ENCODE results near the gene GSTK1.
"Not testable (repeated sequence)": the region's sequence is repeated elsewhere in the genome, so short reads cannot be mapped to it uniquely, and the experiment has no call there.

The GSTK1 gene

DNA sequence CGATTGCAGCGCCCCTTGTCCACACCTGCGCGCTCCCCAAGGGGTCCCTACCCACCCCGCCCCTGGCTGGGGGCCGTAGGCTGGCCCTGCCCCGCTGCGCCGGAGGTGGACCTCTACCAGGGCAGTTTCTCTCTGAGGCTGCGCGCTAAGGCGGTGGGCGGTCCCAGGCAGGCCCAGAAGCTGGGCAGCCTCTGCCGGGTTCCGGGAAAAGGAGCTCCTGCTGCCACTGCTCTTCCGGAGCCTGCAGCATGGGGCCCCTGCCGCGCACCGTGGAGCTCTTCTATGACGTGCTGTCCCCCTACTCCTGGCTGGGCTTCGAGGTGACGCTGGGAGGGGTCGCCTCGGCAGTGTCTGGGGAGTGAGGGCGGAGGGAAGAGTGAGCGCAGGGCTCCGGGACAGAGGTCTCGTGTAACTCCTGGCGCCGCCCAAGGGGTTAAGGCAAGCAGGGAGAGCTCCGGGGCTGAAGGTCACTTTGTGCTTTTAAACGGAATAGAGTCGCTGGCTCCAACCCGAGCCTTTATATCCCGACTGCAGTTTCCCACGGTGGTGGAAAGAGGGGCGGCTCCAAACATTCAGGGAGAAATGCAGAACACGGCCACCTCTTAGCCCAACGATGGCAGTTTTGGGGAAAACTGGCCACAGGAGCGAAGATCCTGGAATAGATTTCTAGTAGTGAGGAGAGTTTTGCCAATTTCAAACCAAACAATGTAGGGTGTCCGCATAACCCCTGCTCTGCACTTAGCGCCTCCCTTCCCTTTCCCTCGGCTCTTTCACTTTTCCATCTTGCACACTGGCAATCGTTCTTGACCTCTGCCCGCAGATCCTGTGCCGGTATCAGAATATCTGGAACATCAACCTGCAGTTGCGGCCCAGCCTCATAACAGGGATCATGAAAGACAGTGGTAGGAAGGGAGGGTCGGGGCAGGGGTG, at the start of gene GSTK1:
Gene GSTK1 (plus strand): TSS at position 176 of the 930 bp plus-strand sequence. CDS start 73 bp downstream, at position 249.
- peak within 1 kb of the TSS; percentile 83 for H3K27ac ChIP-seq
- TF ChIP-seq, protein P1, sequence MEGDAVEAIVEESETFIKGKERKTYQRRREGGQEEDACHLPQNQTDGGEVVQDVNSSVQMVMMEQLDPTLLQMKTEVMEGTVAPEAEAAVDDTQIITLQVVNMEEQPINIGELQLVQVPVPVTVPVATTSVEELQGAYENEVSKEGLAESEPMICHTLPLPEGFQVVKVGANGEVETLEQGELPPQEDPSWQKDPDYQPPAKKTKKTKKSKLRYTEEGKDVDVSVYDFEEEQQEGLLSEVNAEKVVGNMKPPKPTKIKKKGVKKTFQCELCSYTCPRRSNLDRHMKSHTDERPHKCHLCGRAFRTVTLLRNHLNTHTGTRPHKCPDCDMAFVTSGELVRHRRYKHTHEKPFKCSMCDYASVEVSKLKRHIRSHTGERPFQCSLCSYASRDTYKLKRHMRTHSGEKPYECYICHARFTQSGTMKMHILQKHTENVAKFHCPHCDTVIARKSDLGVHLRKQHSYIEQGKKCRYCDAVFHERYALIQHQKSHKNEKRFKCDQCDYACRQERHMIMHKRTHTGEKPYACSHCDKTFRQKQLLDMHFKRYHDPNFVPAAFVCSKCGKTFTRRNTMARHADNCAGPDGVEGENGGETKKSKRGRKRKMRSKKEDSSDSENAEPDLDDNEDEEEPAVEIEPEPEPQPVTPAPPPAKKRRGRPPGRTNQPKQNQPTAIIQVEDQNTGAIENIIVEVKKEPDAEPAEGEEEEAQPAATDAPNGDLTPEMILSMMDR (conservative IDR thresholded peaks at IDR 0.05): no peak
- peak; percentile 39; the same call in 1 of the 2 replicates for TF ChIP-seq ZFX (IDR thresholded peaks at IDR 0.05)

DNA sequence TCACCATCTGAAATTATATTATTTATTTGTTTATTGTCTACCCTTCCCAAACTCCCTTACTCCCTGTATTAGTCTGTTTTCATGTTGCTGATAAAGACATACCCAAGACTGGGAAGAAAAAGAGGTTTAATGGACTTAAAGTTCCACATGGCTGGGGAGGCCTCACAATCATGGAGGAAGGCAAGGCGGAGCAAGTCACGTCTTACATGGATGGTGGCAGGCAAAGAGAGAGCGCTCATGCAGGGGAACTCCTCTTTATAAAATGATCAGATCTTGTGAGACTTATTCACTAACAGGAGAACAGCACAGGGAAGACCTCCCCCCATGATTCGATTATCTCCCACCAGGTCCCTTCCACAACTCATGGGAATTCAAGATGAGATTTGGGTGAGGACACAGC, 49.8 kb upstream of the GSTK1 start:
- H3K27ac ChIP-seq: not testable (repeated sequence)

GRCh38 chr7:143214789-143215679, 48.2 kb upstream of the GSTK1 start:
- TF ChIP-seq, protein P1 (conservative IDR thresholded peaks at IDR 0.05): peak; percentile 100
- TF ChIP-seq ZFX (IDR thresholded peaks at IDR 0.05): no peak
- no peak overlapping the region; the same call in 1 of the 2 replicates for H3K27ac ChIP-seq

DNA sequence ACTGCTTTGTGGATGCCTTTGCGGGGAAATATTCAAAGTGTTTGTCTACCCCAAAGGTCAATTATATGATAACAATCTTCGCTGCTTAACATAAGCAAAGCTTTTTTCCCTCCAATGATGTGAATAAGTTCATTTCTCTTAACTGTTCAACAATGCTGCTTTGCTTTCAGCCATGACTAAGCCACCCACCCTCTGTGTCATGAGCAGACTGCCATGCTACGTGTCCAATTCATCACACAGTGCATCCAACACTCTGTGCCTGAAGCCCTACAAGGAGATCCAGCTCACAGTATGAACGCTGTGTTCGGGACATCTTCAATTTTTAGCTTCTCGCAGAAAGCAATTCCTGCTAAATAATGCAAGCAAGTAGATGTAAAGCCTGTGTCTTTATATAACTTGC, 47.1 kb upstream of the GSTK1 start:
- TF ChIP-seq ZFX (IDR thresholded peaks at IDR 0.05): no peak
- TF ChIP-seq, protein P1 (conservative IDR thresholded peaks at IDR 0.05): no peak
- no peak overlapping the region for H3K27ac ChIP-seq

DNA sequence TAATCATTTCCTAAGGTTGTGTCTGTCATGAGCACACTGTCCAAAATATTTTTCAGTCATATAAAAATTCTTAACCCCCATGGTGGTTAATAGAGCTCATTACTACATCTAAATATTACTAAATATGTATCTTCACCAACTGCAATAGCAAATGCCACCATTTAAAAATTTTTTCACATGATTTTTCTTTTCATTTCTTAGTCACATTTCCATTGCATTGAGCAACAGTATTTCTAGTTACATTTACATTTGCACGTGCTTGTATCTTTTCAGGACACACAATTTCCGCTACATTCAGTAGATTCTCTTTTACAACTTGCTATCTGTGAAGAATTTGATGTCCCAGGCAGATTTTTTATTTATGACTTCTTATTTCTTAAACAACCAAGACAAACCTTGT, 46.6 kb upstream of the GSTK1 start:
- no peak overlapping the region for H3K27ac ChIP-seq
- no peak for TF ChIP-seq ZFX (IDR thresholded peaks at IDR 0.05)
- TF ChIP-seq, protein P1 (conservative IDR thresholded peaks at IDR 0.05): no peak

- TF ChIP-seq ZFX (IDR thresholded peaks at IDR 0.05): no peak
- TF ChIP-seq, protein P1 (conservative IDR thresholded peaks at IDR 0.05): no peak
- H3K27ac ChIP-seq: no peak overlapping the region
Measured at GRCh38 chr7:143217806-143218205, 45.4 kb upstream of the GSTK1 start.

DNA sequence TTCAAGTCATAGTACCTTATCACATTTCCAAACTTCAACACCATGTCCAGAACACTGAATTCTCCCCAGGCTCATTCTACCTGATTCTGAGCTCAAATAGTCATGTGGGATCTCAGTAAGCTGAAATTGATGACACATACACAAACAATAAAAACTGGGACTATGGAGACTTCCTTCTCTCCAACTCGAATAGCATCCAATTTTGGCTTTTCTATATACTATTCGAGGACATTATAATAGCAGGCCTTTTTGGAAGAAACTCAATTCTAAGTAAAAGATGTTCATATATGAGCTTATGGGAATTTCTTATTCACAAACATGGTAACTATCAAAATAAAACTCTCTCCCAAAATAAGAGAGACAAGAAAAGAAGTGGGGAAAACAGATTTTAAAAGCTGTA, 42.0 kb upstream of the GSTK1 start:
- H3K27ac ChIP-seq: no peak overlapping the region
- no peak for TF ChIP-seq ZFX (IDR thresholded peaks at IDR 0.05)
- TF ChIP-seq, protein P1 (conservative IDR thresholded peaks at IDR 0.05): no peak

Measured in C4-2B (cell line).